ENCODE measurements around the gene PARP16.

- TF ChIP-seq RREB1 (CRISPR knock-in tag; IDR thresholded peaks at IDR 0.05), result no peak
- no peak for TF ChIP-seq PTRF (tag; IDR thresholded peaks at IDR 0.05)
- TF ChIP-seq CTCF (IDR thresholded peaks at IDR 0.05 in 2 of 3, conservative IDR thresholded peaks at IDR 0.05 in 1 of 3; ENCODE audit: insufficient read depth in 2 of 3, low read depth in 1 of 3, low read length in 3 of 3), result no peak
- TF ChIP-seq BACH1 (tag; IDR thresholded peaks at IDR 0.05), result no peak
- no peak for TF ChIP-seq POLR2A (conservative IDR thresholded peaks at IDR 0.05)
- TF ChIP-seq TCF3 (CRISPR knock-in tag; IDR thresholded peaks at IDR 0.05), result no peak
Measured at GRCh38 chr15:65244638-65245037, 42.0 kb downstream of the PARP16 start.

Measured in K562 (cell line).